H1 (cell line): ENCODE data around the gene COX7A1. TPM values are rescaled to one million over a fixed set of nuclear protein-coding genes. Genes with fewer than 3 reads are reported as not detected.
A peak's percentile ranks its signal among the peaks of the same experiment; 100 is the strongest.

Experiments used
- CTCF ChIA-PET: fragments of 300-600 bp; sonication (Branson Sonifier 250); formaldehyde crosslinking; loops from one replicate; lab custom pipeline; 2021; ENCODE audit not compliant: partially characterized antibody; lab: Charles Lee
- POLR2A ChIA-PET: fragments of 300-600 bp; sonication (Branson Sonifier 250); formaldehyde crosslinking; loops from one replicate; lab custom pipeline; 2021; ENCODE audit warnings: inconsistent platforms; ENCODE audit not compliant: partially characterized antibody; lab: Charles Lee
- DNase-seq, 2 experiments: peaks; one replicate each; pipeline versions ENCODE4 v3.0.0 to v3.0.0-alpha.2; 2010 to 2022; ENCODE audit warnings: low spot score in 2 of 2, low read depth in 1 of 2, mixed read lengths in 1 of 2
- FAIRE-seq: peaks from 2 replicates; lab custom pipeline; 2011; peaks lifted over from hg19 to GRCh38; lab: Jason Lieb, UNC
- H2AFZ ChIP-seq: 2 replicates; pipeline ENCODE4 v1.8.1; 2012; ENCODE audit warnings: low read length, inconsistent platforms
- H2AK5ac ChIP-seq: 2 replicates; pipeline ENCODE4 v1.6.1; 2013; ENCODE audit warnings: low read depth, low read length
- H2BK120ac ChIP-seq: replicated peaks from 2 replicates; pipeline ENCODE3; 2013; ENCODE audit warnings: low read depth, low read length, inconsistent platforms
- H2BK12ac ChIP-seq: 2 replicates; pipeline ENCODE4 v1.6.1; 2013; ENCODE audit warnings: low read depth, low read length
- H2BK15ac ChIP-seq: 2 replicates; pipeline ENCODE4 v1.6.1; 2013; ENCODE audit warnings: low read length
- H2BK20ac ChIP-seq: 2 replicates; pipeline ENCODE4 v1.6.1; 2013; ENCODE audit warnings: low read length
- H2BK5ac ChIP-seq: 2 replicates; pipeline ENCODE4 v1.6.1; 2013; ENCODE audit warnings: low read depth, low read length
- H3K14ac ChIP-seq: 2 replicates; pipeline ENCODE4 v1.6.1; 2013; ENCODE audit warnings: inconsistent platforms; ENCODE audit not compliant: insufficient read length
- H3K18ac ChIP-seq: 2 replicates; pipeline ENCODE4 v1.6.1; 2013; ENCODE audit warnings: low read length; ENCODE audit errors: extremely low read depth
- H3K23ac ChIP-seq: 2 replicates; pipeline ENCODE4 v1.6.1; 2013; ENCODE audit warnings: inconsistent platforms; ENCODE audit not compliant: insufficient read length
- H3K23me2 ChIP-seq: 2 replicates; pipeline ENCODE4 v1.6.1; 2013; ENCODE audit warnings: low read depth, low read length
- H3K27ac ChIP-seq: 2 replicates; pipeline ENCODE4 v1.6.1; 2011; ENCODE audit warnings: low read depth, low read length, inconsistent platforms
- H3K27me3 ChIP-seq, 4 experiments: replicated peaks in 1 of 4; 1 replicate in 1 of 4; 2 replicates in 3 of 4; pipeline versions ENCODE4 v1.6.1 to v1.8.1; 2011 to 2013; ENCODE audit warnings: low read length in 3 of 4, mild to moderate bottlenecking in 3 of 4, inconsistent platforms in 2 of 4, mixed read lengths in 2 of 4, moderate library complexity in 1 of 4; ENCODE audit not compliant: control insufficient read depth in 3 of 4, insufficient read depth in 3 of 4; ENCODE audit errors: extremely low read depth in 1 of 4
- H3K36me3 ChIP-seq, 4 experiments: 2 replicates each; pipeline versions ENCODE4 v1.6.1 to v1.8.1; 2011 to 2013; ENCODE audit warnings: mild to moderate bottlenecking in 4 of 4, low read length in 3 of 4, moderate library complexity in 2 of 4, control low read depth in 1 of 4, inconsistent platforms in 1 of 4; ENCODE audit not compliant: insufficient read depth in 4 of 4, control insufficient read depth in 2 of 4
- H3K4ac ChIP-seq: replicated peaks from 2 replicates; pipeline ENCODE3; 2013; ENCODE audit warnings: low read length, low read depth, mixed read lengths, inconsistent platforms; ENCODE audit not compliant: insufficient read length
- H3K4me1 ChIP-seq, 4 experiments: replicated peaks in 1 of 4; 1 replicate in 1 of 4; 2 replicates in 3 of 4; pipeline versions ENCODE4 v1.6.1 to v1.8.1; 2011 to 2013; ENCODE audit warnings: low read length in 3 of 4, inconsistent platforms in 2 of 4, mixed read lengths in 1 of 4; ENCODE audit not compliant: insufficient read depth in 4 of 4, control insufficient read depth in 3 of 4
- H3K4me2 ChIP-seq, 2 experiments: 2 replicates each; pipeline versions ENCODE4 v1.6.1 to v1.8.1; 2011 to 2013; ENCODE audit warnings: low read depth in 2 of 2, low read length in 2 of 2, control low read depth in 1 of 2, inconsistent platforms in 1 of 2, mild to moderate bottlenecking in 1 of 2; ENCODE audit not compliant: insufficient read depth in 1 of 2
- H3K4me3 ChIP-seq, 4 experiments: fragments of 200-600, 300-600 bp in 1 of 4; sonication (generic), shearing (Covaris generic), sonication (Bioruptor Twin) in 1 of 4; 2 replicates each; pipeline versions ENCODE4 v1.5.1 to v1.8.1; 2011 to 2016; ENCODE audit warnings: low read length in 4 of 4, low read depth in 3 of 4, control low read depth in 2 of 4, inconsistent platforms in 2 of 4, mild to moderate bottlenecking in 2 of 4, mixed read lengths in 1 of 4, moderate library complexity in 1 of 4; ENCODE audit not compliant: insufficient read depth in 2 of 4; ENCODE audit errors: extremely low read depth in 1 of 4
- H3K56ac ChIP-seq: replicated peaks from 2 replicates; pipeline ENCODE3; 2013; ENCODE audit warnings: low read depth, mild to moderate bottlenecking, mixed read lengths, low read length, inconsistent platforms; ENCODE audit not compliant: insufficient read length
- H3K79me1 ChIP-seq: 2 replicates; pipeline ENCODE4 v1.6.1; 2013; ENCODE audit warnings: low read depth, low read length, control low read depth
- H3K79me2 ChIP-seq, 2 experiments: 2 replicates each; pipeline versions ENCODE4 v1.6.1 to v1.8.1; 2012 to 2013; ENCODE audit warnings: low read length in 2 of 2, mild to moderate bottlenecking in 2 of 2, inconsistent platforms in 1 of 2; ENCODE audit not compliant: insufficient read depth in 2 of 2, control insufficient read depth in 1 of 2
- H3K9ac ChIP-seq, 4 experiments: replicated peaks in 1 of 4; 1 replicate in 1 of 4; 2 replicates in 3 of 4; pipeline versions ENCODE4 v1.6.1 to v1.8.1; 2011 to 2013; ENCODE audit warnings: low read depth in 3 of 4, low read length in 3 of 4, control low read depth in 2 of 4, mild to moderate bottlenecking in 2 of 4, moderate library complexity in 2 of 4, inconsistent platforms in 1 of 4; ENCODE audit errors: extremely low read depth in 1 of 4
- H3K9me3 ChIP-seq, 2 experiments: 2 replicates each; pipeline versions ENCODE4 v1.6.1 to v1.8.1; 2012 to 2013; ENCODE audit warnings: mild to moderate bottlenecking in 2 of 2, moderate library complexity in 2 of 2, control low read depth in 1 of 2, inconsistent platforms in 1 of 2, low read depth in 1 of 2, low read length in 1 of 2, mixed read lengths in 1 of 2; ENCODE audit not compliant: insufficient read depth in 2 of 2
- H4K20me1 ChIP-seq, 2 experiments: replicated peaks in 1 of 2; 2 replicates each; pipeline versions ENCODE3 to v1.8.1; 2011 to 2013; ENCODE audit warnings: inconsistent platforms in 2 of 2, low read length in 2 of 2, mild to moderate bottlenecking in 1 of 2; ENCODE audit not compliant: insufficient read depth in 2 of 2, control insufficient read depth in 1 of 2
- H4K5ac ChIP-seq: 2 replicates; pipeline ENCODE4 v1.6.1; 2013; ENCODE audit warnings: low read length, low read depth, mixed read lengths, inconsistent platforms; ENCODE audit not compliant: insufficient read length
- H4K8ac ChIP-seq: 2 replicates; pipeline ENCODE4 v1.8.0; 2013; ENCODE audit warnings: mild to moderate bottlenecking, moderate library complexity, low read length, inconsistent platforms; ENCODE audit not compliant: insufficient read depth; ENCODE audit errors: extremely low read depth
- H4K91ac ChIP-seq: replicated peaks from 2 replicates; pipeline ENCODE3; 2013; ENCODE audit warnings: low read length, mixed read lengths, inconsistent platforms; ENCODE audit not compliant: insufficient read length
- KDM4A ChIP-seq: IDR thresholded peaks from one replicate; pipeline ENCODE4 v1.7.1; 2012; ENCODE audit warnings: low read depth, mild to moderate bottlenecking, moderate library complexity, low read length, inconsistent platforms; ENCODE audit not compliant: severe bottlenecking
- SIN3A ChIP-seq, 2 experiments: IDR thresholded peaks in 1 of 2; conservative IDR thresholded peaks in 1 of 2; 2 replicates each; pipeline ENCODE4 v1.6.1; 2011 to 2012; ENCODE audit warnings: low read length in 2 of 2, improper control_type of control experiment in 1 of 2, low read depth in 1 of 2, mild to moderate bottlenecking in 1 of 2
- TAF7 ChIP-seq: optimal IDR thresholded peaks from 2 replicates; pipeline ENCODE3; 2011; ENCODE audit warnings: low read depth, mild to moderate bottlenecking, inconsistent platforms, low read length, moderate library complexity, borderline replicate concordance
- WGBS, 2 experiments: shearing (Covaris generic) in 1 of 2; methylation state at CpG; one replicate each; pipeline versions ENCODE4 v1.1.6 to v1.1.7; 2013 to 2015; ENCODE audit warnings: low lambda C conversion rate in 2 of 2, mixed read lengths in 2 of 2, inconsistent platforms in 1 of 2, low coverage in 1 of 2, missing lambda C conversion rate in 1 of 2; ENCODE audit not compliant: insufficient replicate concordance in 2 of 2, insufficient coverage in 1 of 2, insufficient read length in 1 of 2; ENCODE audit errors: extremely low coverage in 1 of 2, missing lambda C conversion rate in 1 of 2; 5-methylcytosine and 5-hydroxymethylcytosine counted together
- polyA plus RNA-seq, 7 experiments: library from polyadenylated mRNA; depleted of rRNA in 3 of 7; stranded (reverse) in 5 of 7; unstranded in 2 of 7; fragments of >200 nt in 5 of 7; fragments of 200-250 nt in 2 of 7; gene quantifications; 1 replicate in 5 of 7; 2 replicates in 1 of 7; 4 replicates in 1 of 7; pipeline versions ENCODE4 v1.2.1 to v1.2.3, GENCODE V29; 2011 to 2013; ENCODE audit warnings: missing spikeins in 2 of 7, mixed read lengths in 2 of 7
- total RNA-seq: library from RNA; stranded (reverse); fragmentation: NEBNext Ultra II Directional; extraction: Animal tissue kit (Norgen Biotek cat#: 25700); gene quantifications from 2 replicates; pipeline ENCODE4 v1.2.1, GENCODE V29; 2021

The COX7A1 gene
- total and polyA plus RNA-seq, 2 of the 8 experiments (the other 6 are each of a cell fraction or from before 2014, with no cell fraction given), result 0.60 TPM

DNA sequence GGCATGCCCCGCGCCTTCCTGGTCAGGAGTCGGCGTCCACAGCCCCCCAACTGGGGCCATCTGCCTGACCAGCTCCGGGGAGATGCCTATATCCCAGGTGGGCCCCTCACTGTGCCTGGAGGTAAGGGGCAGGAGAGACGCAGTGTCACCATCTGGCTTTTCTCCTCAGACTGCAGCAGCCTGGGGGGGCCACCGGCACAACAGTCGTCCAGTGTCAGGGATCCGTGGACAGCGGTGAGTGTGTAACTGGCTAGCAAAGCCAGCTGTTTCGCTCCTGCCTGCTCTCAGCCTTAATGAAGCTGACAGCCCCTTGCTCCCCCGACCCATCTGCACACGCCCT is 41.1 kb downstream of the COX7A1 start:
- no peak overlapping the region for H3K18ac ChIP-seq
- no peak overlapping the region for H4K91ac ChIP-seq
- no peak overlapping the region for H2BK120ac ChIP-seq
- CTCF ChIA-PET, result interaction anchor here (0.8 to 0.9 kb wide), 3 partner anchors 16 to 57 kb away, joined by 3 read pairs; no protein-coding TSS in a partner anchor
- H3K9me3 ChIP-seq, result no peaks in the 10 kb centered on the region
- H3K4me3 ChIP-seq, result no peak overlapping the region; a peak in 1 of 8 replicates
- H2BK15ac ChIP-seq, result no peak overlapping the region
- H3K4me1 ChIP-seq, result peaks cover 8 to 24% (median 20%) of the 10 kb centered on the region in 4 experiments
- H3K27me3 ChIP-seq, result no peaks in the 10 kb centered on the region
- no peak overlapping the region for H3K14ac ChIP-seq
- FAIRE-seq, result no peak
- H4K5ac ChIP-seq, result no peak overlapping the region
- no peak overlapping the region for H3K9ac ChIP-seq
- peaks cover 10% of the 10 kb centered on the region for H3K23me2 ChIP-seq
- peaks cover 2 to 12% (median 6%) of the 10 kb centered on the region in 4 experiments; a peak in 5 of 8 replicates for H3K36me3 ChIP-seq
- H2BK5ac ChIP-seq, result peak overlapping the region; percentile 39; the same call in 1 of the 2 replicates
- H2BK20ac ChIP-seq, result no peak overlapping the region
- H3K79me1 ChIP-seq, result peaks cover 7% of the 10 kb centered on the region
- H3K4me2 ChIP-seq, result peak overlapping the region; percentile 28 to 36; a peak in 2 of 4 replicates
- peaks cover 0 to 2% of the 10 kb centered on the region in 2 experiments; a peak in 1 of 4 replicates for H3K79me2 ChIP-seq
- WGBS, 2 experiments, result 73% methylated on average over 13 of the region's 13 CpGs; no CpG with 5 or more reads in 1 of the 2 experiments
- POLR2A ChIA-PET, result interaction anchor here (0.6 to 1.7 kb wide), 10 partner anchors 8 to 462 kb away, joined by 3 to 7 read pairs (median 4); partner anchors contain the start of genes THAP8, WDR62, ZNF146 and ZNF529
- TF ChIP-seq KDM4A (peak; percentile 9), TAF7 (no peak), SIN3A (conservative IDR thresholded peaks at IDR 0.05 in 1 of 2, IDR thresholded peaks at IDR 0.05 in 1 of 2; ENCODE audit: low read depth in 1 of 2, low read length in 2 of 2) (peak in 1 of 2 experiments; percentile 20; a peak in 1 of 4 replicates)
- H4K8ac ChIP-seq, result no peak overlapping the region
- DNase-seq, result no peak
- H3K23ac ChIP-seq, result no peak overlapping the region
- H2AFZ ChIP-seq, result no peak overlapping the region
- peaks cover 0 to 4% of the 10 kb centered on the region in 2 experiments for H4K20me1 ChIP-seq
- H3K27ac ChIP-seq, result no peak overlapping the region
- no peak overlapping the region for H3K4ac ChIP-seq
- H2BK12ac ChIP-seq, result no peak overlapping the region
- no peak overlapping the region for H3K56ac ChIP-seq
- no peak overlapping the region for H2AK5ac ChIP-seq
